GM19395 (cell line): ENCODE results near the gene NSD1.
A peak's percentile ranks its signal among the peaks of the same experiment; 100 is the strongest.
"Not testable (repeated sequence)": the region's sequence is repeated elsewhere in the genome, so short reads cannot be mapped to it uniquely, and the experiment has no call there.

Experiments
- ATAC-seq: cut with Tn5 transposase; IDR thresholded peaks from one replicate; pipeline ENCODE4 v1.9.1; 2021; ENCODE audit warnings: mild to moderate bottlenecking, moderate library complexity; ENCODE audit not compliant: unreplicated experiment

Gene NSD1

DNA sequence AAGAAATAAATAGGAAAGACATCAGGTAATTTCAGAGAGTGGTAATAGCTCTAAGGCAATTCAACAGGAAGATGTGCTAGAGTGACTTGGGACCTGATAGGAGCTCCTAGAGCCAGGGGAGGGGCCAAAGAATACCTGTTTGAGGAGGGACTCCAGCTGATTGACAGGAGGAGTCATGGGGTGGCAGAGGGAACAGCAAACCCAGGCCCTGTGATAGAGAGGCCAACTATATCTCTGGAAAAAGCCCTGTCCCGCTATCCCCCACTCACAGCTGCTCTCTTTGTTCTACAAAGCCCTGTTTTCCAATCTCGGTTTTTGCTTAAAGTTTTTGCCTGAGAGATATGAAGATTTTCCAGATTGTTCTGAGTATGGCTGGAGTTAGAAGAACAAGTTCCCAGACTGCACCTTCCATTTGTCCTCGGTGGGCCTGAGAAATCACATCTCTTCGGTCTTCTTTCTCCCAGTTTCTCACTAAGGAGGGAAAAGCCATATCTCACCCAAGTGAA is 9.0 kb upstream of the NSD1 start:
- ATAC-seq: peak; percentile 53

DNA sequence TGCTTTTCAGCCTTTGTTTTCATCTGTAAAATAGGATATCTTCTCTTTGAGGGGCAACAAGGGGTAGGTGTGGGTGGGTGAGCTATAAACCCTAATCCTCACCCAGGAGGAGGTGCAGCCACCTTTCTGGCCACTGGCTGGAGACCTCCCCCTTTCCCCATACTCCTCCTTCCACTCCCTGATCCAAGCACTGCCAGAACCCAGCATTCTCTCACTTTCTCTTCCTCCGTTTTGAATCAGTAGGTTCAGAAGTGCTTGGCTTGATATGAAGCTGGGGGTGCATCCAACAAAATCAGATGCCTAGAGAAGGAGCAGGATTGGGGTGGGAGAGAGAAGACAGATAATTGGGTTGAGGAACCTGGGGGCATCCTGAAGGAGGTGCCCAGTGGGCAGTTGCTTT is 6.8 kb upstream of the NSD1 start:
- no peak for ATAC-seq

DNA sequence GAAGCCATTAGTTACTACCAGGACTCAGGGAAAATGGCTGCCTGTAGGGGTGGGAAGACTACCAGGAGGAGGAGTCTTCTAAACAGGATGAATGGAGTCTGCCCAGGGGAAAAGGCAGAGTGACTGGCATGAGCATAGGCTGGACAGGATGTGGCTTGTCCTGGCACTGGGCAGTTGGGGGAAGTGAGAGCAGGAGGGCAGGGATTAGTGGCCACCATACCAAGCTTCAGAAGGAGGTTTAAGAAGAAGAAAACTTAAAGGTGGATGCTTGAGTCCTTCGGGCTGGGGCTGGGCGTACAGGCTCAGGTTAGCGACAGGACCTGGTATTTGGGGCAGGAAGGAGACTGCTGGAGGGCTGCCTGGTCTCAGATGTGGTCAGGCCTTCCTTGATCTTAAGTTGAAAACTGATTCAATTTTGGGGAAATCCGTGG is 5.0 kb upstream of the NSD1 start:
- ATAC-seq: no peak

DNA sequence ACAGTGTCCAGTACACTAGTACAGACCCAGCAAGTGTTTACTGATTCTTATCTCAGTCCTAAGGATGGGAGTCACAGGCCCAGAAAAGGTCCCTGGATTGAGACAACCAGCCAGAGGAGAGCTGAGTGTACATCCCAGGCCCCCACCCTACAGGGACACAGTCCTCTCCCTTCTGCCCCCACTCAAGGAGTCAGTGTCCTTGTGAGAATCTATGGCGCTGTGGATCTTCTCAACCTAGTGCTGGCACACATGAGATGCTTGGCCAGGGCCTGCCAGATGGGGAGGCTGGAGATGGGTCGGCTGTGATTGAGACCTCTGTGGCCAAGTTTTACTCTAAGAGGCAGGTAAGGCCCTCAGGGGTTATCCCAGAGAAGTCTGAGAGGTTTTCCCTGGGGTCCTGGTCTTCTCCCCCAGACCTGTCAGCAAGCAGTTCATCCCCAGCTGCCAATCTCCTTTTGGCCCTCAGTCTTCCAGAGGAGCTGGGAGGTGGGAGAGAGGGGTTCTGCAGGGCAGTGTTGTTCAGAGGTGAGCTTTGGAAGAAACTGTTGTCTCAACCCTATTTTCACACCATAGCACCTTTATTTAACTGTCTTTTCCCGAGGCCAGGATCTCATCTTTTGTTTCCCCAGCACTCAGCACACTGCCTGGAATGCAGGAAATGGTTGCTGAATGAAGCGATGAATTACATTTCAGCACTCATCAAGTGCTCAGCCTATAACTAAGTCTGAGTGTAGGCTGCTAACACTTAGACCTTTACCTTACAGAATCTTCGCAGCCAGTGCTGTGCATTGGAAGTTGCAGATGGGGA is 3.2 kb upstream of the NSD1 start:
- no peak for ATAC-seq

DNA sequence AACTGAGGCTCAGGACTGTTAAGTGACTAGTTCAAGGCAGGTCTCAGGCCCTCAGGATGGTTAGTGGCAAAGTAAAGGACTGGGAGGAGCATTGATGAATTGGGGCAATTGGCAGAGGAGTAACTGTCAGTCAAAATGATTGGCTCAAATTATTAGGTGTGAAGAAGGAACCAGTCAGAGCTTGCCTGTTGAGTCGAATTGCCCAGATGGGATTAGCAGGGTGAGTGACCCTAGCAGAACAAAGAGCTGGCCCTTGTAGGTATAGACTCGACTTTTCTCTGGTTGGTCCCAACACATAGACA is 2.6 kb upstream of the NSD1 start:
- no peak for ATAC-seq

DNA sequence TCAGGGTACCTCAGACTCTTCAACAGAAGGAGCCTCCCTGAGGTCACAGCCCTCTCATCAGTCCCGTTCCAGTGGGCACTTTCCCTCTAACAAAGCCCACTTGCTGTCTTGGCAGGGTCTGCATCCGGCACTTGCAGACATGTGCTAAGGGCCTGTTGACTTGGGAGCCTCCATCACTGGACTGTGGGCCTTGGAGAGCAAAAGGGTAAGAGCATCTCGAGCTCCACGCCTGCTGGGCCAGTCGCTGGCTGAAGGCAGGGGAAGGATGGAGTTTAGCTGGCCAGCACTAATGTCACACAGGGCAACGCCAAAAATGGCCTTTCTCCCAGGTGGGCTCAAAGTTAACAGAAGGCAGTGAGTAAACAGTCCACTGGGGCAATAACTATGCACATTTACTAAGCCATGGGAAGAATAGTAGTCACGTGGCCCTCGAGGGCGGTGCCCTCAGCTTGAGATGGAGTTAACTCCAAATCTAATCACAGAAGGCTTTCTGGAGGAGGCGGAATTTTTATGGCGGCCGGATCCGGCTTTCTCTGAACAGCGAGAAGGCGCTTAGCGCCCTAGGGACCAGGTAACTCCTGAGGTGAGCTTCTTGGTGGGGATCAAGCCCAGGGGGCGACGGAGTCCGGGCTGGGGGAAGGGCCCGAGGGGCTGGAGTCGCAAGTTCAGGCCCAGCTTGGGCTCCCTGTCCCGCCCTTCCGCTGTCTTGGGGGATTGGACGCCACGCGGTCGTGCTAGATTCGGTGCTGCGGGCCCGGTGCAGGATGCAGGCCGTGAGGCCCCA is 2.0 kb upstream of the NSD1 start:
- ATAC-seq: no peak

DNA sequence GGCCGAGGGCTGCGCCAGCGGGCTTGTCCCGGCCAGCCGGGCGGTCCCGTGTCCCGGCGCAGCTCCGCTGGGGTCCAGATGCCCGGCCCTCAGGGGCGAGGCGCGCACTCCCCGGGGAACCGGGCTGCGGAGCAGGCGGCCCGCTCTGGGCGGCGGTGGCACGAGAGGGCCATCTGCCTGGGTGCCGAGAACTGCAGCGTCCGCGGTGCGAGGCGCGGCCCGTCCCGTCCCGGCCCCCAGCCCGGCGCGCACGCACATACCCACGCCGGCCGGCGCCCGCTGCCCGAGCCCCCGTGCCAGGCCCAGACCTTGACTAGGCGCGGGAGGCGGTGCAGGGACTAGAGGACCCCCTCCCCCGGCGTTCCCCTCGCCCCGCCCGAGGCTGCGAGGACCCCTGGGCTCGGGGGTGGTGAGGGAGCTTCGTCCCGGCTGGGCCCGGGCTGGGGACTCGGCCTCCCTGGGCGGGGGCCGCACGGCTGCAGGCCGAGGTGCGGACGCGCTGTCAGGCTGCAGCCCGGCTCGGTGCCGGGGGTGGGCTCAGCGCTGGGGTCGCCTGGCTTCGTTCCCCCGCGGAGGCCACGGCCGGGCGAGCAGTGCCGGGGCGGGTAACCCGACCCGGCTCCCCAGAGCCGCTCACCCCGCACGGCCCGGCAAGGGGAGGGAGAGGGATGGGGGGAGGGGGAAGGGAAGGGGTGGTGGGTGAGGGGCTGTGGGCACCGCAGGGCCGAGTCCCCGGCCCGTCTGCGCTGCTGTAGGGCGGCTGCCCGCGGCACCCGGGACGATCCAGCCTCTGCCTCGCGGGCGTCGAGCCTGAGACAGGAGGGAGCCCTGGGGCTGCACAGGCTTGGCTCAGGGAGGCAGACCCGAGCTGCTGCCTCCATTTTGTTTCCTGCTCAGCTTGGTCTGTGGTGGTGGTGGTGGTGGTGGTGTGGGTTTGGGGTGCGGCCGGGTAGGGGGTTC is 1.2 kb upstream of the NSD1 start:
- ATAC-seq: no peak

DNA sequence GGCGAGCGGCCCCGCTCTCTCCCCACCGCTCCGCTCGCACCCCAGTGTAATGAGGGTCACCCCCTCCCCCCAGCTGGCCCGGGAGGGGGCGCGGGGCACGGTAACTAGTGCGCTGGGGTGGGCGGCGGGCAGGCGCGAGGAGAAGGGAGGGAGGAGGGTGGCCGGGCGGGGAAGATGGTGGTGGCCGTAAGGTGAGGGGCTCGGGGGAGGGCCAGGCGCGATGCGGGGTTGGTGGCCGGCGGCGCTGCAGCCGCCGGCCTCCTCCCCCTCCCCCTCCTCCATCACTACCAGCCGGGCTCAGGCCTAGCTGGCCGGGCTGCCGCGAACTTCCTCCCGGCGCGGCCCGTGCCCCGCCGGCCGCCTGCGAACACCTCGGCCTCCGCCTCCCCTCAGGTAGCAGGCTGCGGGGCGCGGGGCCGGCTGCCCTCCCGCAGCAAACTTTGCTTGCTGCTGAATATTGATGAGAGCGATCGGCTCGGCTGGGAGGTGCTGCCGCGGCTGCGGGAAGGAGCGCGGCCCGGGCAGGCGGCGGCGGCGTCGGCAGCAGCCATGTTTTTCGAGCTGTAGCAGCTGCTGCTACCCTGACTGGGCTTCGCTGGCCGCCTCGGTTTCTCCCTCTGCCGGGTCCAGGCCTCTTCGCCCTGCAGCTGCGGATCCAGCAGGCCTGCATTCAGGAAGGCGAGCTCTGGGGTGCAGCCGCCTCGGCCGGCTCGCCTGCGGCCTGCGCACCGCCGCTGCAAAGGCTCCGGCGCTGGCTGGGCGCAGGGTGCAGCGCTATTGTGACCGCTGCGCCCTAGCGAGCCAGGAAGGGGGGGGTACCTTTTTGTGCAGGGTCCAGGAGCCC is 502 bp downstream of the NSD1 start:
- peak; percentile 36 for ATAC-seq

DNA sequence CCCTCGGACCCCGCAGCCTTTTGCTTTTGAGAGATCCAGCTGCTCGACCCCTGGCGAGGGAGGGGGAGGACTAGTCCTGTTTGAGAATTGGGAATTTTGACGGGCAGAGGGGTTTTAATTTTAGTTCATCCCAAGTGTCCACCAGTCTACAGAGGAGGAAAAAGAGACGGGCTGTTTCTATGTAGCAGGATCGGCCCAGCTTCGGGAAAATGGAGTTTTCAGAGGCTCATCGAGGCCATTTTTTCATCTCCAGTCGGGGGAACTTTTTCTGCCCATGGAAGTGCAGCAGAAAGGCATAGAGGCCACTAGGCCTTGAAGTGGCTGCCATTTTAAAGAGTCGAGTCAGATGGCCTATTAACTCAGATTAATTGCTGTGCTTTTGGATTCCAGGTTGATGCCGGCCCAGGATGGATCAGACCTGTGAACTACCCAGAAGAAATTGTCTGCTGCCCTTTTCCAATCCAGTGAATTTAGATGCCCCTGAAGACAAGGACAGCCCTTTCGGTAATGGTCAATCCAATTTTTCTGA is 1.2 kb downstream of the NSD1 start:
- ATAC-seq: no peak

DNA sequence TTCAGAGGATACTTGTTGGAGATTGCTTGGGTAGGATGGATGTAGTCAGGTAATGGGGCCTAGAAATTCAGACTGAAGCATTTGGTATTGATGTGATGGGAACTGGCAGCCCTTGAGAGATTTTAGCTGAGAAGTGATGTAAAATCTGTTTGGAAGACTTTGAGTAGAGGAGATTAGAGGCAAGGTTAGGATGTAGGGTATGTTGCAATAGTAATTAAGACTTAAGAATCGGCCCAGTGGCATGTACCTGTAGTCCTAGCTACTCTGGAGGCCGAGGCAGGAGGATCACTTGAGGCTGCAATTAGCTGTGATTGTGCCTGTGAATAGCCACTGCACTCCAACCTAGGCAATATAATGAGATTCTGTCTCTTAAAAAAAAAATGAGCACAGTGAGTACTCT is 6.7 kb downstream of the NSD1 start:
- no peak for ATAC-seq

DNA sequence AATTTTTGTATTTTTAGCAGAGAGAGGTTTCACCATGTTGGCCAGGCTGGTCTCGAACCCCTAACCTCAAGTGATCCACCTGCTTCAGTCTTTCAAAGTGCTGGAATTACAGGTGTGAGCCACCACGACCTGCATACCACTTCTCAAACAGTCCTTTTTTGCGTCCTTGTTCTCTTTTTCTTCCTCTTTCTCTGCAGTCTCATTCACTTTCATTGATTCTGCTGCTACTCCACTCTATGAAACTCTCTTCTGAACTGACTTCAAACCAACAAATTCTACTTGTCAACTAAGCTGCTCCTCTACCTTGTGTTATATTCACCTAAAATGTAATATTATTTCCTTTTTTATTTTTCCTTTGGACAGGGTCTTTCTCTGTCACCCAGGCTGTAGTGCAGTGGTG is 7.9 kb downstream of the NSD1 start:
- ATAC-seq: no peak

DNA sequence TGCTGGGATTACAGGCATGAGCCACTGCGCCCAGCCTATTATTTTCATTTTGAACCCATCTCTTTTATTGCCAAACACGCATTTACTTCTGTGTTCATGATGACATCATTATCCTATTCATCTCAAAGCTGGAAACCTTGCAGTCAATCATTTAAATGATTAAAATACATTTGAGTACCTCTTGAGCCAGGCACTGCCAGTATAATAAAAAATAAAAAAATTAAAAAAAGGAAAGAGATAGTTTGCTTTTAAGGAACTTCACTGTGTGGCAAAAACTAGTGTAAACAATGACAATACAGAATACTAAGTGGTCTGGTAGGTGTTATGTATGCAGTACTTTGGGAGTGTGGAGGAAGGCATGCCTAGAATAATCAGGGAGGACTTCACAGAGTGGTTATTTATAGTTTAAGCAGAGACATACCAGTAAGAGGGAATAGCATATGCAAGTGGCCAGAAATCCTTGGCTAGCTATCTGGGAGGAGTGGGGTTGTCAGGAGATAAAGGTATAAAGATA is 8.6 kb downstream of the NSD1 start:
- no peak for ATAC-seq

DNA sequence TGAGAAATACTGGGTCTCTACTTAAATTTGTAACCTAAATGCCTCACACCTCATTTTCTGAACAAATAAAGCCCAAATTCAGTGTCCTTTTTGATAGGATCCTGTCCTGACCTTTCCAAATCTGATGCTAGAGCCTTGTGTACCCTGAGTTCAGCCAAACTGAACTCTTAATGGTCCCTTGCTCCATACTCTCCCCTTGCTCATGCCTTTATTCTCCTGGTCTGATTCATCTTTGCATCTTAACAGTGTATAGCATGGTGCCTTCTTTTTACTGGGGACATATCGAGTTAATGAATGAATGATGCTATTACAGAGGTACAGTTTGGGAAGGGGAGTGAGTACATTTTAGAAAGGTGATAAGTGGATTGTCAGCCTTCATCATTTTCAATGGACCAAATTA is 9.2 kb downstream of the NSD1 start:
- no peak for ATAC-seq

DNA sequence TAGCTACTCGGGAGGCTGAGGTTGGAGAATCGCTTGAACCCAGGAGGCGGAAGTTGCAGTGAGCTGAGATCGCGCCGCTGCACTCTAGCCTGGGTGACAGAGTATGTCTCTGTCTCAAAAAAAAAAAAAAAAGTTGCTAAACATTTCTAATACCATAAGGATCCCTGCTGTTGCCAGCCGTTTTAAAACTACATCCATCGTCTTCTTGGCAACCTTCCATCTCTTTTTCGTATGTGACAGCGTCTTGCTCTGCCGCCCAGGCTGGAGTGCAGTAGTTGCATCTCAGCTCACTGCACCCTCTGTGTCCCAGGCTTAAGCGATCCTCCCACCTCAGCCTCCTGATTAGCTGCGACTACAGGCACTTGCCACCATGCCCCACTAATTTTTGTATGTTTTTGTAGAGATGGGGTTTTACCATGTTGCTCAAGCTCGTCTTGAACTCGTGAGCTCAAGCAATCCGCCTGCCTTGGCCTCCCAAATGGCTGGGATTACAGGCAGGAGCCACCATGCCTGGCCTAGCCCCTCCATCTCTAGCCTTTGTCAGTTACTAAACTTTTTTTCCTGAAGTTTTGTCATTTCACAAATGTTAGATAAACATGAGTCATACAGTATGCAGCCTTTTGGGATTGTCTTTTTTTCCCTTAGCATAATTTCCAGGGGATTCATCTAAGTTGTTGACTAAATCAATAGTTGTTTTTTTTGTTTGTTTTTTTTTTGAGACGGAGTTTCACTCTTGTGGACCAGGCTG is 13.5 kb downstream of the NSD1 start:
- no peak for ATAC-seq

DNA sequence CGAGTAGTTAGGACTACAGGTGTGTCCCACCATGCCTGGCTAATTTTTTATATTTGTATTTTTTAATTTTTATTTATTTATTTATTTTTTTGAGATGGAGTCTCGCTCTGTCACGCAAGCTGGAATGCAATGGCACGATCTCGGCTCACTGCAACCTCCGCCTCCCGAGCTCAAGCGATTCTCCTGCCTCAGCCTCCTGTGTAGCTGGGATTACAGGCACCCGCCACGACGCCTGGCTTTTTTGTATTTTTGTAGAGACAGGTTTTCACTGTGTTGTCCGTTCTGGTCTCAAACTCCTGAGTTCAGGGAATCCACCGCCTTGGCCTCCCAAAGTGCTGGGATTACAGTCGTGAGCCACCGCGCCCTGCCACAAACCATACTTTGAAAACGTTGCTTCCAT is 16.5 kb downstream of the NSD1 start:
- not testable (repeated sequence) for ATAC-seq

DNA sequence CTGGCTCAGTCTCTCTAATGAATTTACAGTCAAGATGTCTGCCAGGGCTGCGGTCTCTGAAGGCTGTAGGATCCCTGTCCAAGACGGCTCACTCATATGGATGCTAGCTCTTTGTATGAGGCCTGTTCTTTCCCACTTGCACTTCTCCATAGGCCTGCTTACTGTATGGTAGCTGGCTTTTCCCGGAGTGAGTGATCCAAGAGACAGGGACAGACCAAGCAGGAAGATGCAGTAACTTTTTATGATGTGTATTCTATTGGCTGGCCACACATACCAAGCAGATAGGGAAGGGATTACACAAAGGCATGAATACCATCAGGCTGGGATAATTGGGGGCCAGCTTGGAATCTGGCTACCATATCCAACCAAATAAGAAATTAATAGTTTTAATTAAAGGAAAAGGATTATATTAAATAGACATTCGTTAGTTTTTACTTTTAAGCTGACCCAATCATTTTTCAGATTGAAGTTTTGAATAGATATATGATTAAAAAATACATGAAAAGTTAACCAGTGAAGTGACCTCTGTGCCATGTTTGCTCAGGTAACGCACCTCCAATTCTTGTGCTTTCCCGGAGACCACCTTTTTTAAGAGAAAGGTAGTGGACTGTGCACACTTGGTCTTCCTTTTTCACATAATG is 20.6 kb downstream of the NSD1 start:
- ATAC-seq: no peak

DNA sequence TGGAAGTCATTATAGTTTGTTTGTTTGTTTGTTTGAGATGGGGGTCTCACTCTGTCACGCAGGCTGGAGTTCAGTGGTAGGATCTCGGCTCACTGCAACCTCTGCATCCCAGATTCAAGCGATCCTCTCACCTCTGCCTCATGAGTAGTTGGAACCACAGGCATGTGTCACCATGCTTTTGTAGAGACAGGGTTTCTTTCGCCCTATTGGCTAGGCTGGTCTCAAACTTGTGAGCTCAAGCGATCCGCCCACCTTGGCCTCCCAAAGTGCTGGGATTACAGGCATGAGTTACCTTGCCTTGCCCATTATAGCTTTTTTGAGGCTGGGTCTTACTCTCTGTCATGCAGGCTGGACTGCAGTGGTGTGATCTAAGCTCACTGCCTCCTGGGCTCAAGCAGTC is 28.8 kb downstream of the NSD1 start:
- no peak for ATAC-seq

DNA sequence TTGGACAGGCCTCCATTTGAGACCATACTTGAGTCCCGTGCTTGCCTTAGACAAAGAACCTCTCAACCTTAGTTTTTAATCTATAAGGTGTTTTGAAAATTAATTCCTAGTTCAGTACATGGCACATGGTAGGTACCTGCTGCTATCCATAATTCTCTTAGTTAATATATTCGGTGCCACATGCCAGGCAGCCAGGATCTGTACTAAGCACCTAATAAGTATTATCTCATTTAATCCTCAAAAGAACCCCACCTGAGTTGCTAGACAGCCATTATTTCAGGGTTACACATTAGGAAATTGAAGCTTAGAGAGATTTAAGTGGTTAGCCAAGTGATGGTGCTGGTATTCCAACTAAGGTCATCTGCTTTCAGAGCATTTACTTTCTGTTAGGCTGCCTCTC is 29.9 kb downstream of the NSD1 start:
- ATAC-seq: no peak

DNA sequence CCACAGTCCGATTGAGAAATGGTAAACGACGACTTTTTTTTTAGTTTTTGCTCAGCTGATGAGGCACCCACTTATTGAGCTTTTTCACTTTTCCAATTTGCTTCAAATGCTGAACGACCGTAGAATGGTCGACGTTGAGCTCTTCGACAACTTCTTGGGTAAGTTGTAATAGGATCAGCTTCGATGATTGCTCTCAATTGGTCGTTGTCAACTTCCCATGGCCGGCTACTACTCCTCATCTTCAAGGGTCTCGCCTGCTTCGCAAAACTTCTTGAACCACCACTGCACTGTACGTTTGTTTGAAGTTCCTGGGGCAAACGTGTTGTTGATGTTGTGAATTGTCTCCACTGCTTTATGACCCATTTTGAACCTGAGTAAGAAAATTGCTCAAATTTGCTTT is 35.7 kb downstream of the NSD1 start:
- no peak for ATAC-seq
